HepG2 (cell line): Measurements from ENCODE around the gene GCNT4. TPM values are rescaled to one million over a fixed set of nuclear protein-coding genes. Genes with fewer than 3 reads are reported as not detected.

ENCODE experiments used
- ATAC-seq: fragments of 200-7000 bp; cut with Tn5 transposase; 3 replicates; pipeline ENCODE4 v1.9.1; 2020; ENCODE audit warnings: mild to moderate bottlenecking, moderate library complexity
- BruUV-seq: library from RNA; stranded (reverse); fragments of 400-500 nt; replicated peaks from 2 replicates; lab custom pipeline; 2021; lab: Mats Ljungman, UMichigan
- CTCF ChIA-PET: fragments of 300-600 bp; formaldehyde crosslinking; extraction: SDS; loops from one replicate; lab custom pipeline; 2021; ENCODE audit warnings: low total read pairs, inconsistent platforms, low intra/inter-chr PET ratio; lab: Yijun Ruan, JAX
- POLR2A ChIA-PET: fragments of 350-600 bp; sonication (Branson Sonifier 250); formaldehyde crosslinking; loops from one replicate; lab custom pipeline; 2020; ENCODE audit warnings: antibody characterized with exemption, inconsistent platforms; lab: Yijun Ruan, JAX
- DNase-seq: peaks from one replicate; pipeline ENCODE4 v3.0.0-alpha.2; 2015; ENCODE audit warnings: low spot score
- FAIRE-seq: peaks from 3 replicates; lab custom pipeline; 2011; peaks lifted over from hg19 to GRCh38; lab: Jason Lieb, UNC
- H2AFZ ChIP-seq: one replicate; pipeline ENCODE4 v1.6.1; 2011; ENCODE audit warnings: low read length, inconsistent platforms
- H3K27ac ChIP-seq: fragments of 300-600 bp; 3 replicates; pipeline ENCODE4 v1.8.0; 2011; ENCODE audit warnings: mixed run types, mild to moderate bottlenecking, mixed read lengths, low read length, inconsistent platforms; ENCODE audit not compliant: insufficient read depth; ENCODE audit errors: extremely low read length
- H3K27me3 ChIP-seq, 2 experiments: fragments of 200-600 bp in 1 of 2; 2 replicates in 1 of 2; 3 replicates in 1 of 2; pipeline versions ENCODE4 v1.6.0 to v1.8.0; 2011; ENCODE audit warnings: low read length in 2 of 2, mild to moderate bottlenecking in 2 of 2, moderate library complexity in 2 of 2, inconsistent platforms in 1 of 2; ENCODE audit not compliant: insufficient read depth in 2 of 2, control insufficient read depth in 1 of 2
- H3K36me3 ChIP-seq, 2 experiments: fragments of 200-600 bp in 1 of 2; replicated peaks in 1 of 2; 2 replicates in 1 of 2; 3 replicates in 1 of 2; pipeline versions ENCODE4 v1.5.1 to v1.8.0; 2011; ENCODE audit warnings: low read length in 2 of 2, inconsistent platforms in 1 of 2; ENCODE audit not compliant: insufficient read depth in 2 of 2, control insufficient read depth in 1 of 2
- H3K4me1 ChIP-seq: 2 replicates; pipeline ENCODE4 v1.5.1; 2012; ENCODE audit warnings: low read length, inconsistent platforms; ENCODE audit not compliant: insufficient read depth
- H3K4me2 ChIP-seq: 2 replicates; pipeline ENCODE4 v1.6.0; 2011; ENCODE audit warnings: low read depth, low read length, inconsistent platforms
- H3K4me3 ChIP-seq, 3 experiments: fragments of 200-600 bp in 1 of 3; sonication (generic), shearing (Covaris generic) in 1 of 3; replicated peaks in 1 of 3; 2 replicates each; pipeline ENCODE4 v1.5.1; 2011 to 2016; ENCODE audit warnings: low read length in 3 of 3, inconsistent platforms in 2 of 3, low read depth in 2 of 3, mild to moderate bottlenecking in 2 of 3, control low read depth in 1 of 3, mixed read lengths in 1 of 3; ENCODE audit not compliant: insufficient read depth in 1 of 3
- H3K79me2 ChIP-seq: one replicate; pipeline ENCODE4 v1.6.1; 2011; ENCODE audit warnings: low read length, inconsistent platforms; ENCODE audit not compliant: insufficient read depth
- H3K9ac ChIP-seq: 2 replicates; pipeline ENCODE4 v1.6.0; 2011; ENCODE audit warnings: mild to moderate bottlenecking, low read depth, low read length, inconsistent platforms; ENCODE audit not compliant: insufficient read depth
- H3K9me3 ChIP-seq: 2 replicates; pipeline ENCODE4 v1.5.1; 2012; ENCODE audit warnings: mild to moderate bottlenecking, low read length
- H4K20me1 ChIP-seq: 2 replicates; pipeline ENCODE4 v1.6.0; 2011; ENCODE audit warnings: inconsistent platforms, mild to moderate bottlenecking, low read length, moderate library complexity; ENCODE audit not compliant: insufficient read depth
- ADNP ChIP-seq: sonication (generic); formaldehyde crosslinking; IDR thresholded peaks from 2 replicates; pipeline ENCODE4 v1.4.0; 2020; ENCODE audit warnings: missing genetic modification reagents
- ATF6 ChIP-seq: sonication (generic); formaldehyde crosslinking; conservative IDR thresholded peaks from 2 replicates; pipeline ENCODE4 v1.4.0; 2020; ENCODE audit warnings: missing genetic modification reagents
- EEA1 ChIP-seq: sonication (generic); formaldehyde crosslinking; IDR thresholded peaks from 2 replicates; pipeline ENCODE4 v1.5.1; 2020; ENCODE audit warnings: mild to moderate bottlenecking, missing genetic modification reagents, borderline replicate concordance
- FOXP1 ChIP-seq, 2 experiments: fragments of 450-650 bp in 1 of 2; IDR thresholded peaks; 2 replicates each; pipeline ENCODE4 v1.6.1; 2017 to 2018; ENCODE audit warnings: antibody characterized with exemption in 1 of 2
- GABPB1 ChIP-seq: IDR thresholded peaks from 2 replicates; pipeline ENCODE4 v1.6.1; 2016; ENCODE audit warnings: mild to moderate bottlenecking, missing genetic modification reagents, moderate library complexity, missing compliant biosample characterization
- HCFC1 ChIP-seq: fragments of 150-350 bp; IDR thresholded peaks from 2 replicates; pipeline ENCODE4 v1.6.1; 2014; ENCODE audit warnings: low read depth, low read length
- RNF2 ChIP-seq: fragments of 450-650 bp; conservative IDR thresholded peaks from 2 replicates; pipeline ENCODE4 v1.6.1; 2016; ENCODE audit warnings: low read depth
- RORA ChIP-seq: sonication (generic); formaldehyde crosslinking; IDR thresholded peaks from 2 replicates; pipeline ENCODE4 v1.5.0; 2020; ENCODE audit warnings: mild to moderate bottlenecking, missing genetic modification reagents, moderate library complexity
- ZHX1 ChIP-seq: sonication (generic); formaldehyde crosslinking; IDR thresholded peaks from 2 replicates; pipeline ENCODE4 v1.8.1; 2022; ENCODE audit warnings: low read depth, mild to moderate bottlenecking, missing genetic modification reagents
- ZNF160 ChIP-seq: sonication (generic); formaldehyde crosslinking; IDR thresholded peaks from 2 replicates; pipeline ENCODE4 v1.8.0; 2022; ENCODE audit warnings: mild to moderate bottlenecking, inconsistent platforms, missing genetic modification reagents
- ZNF362 ChIP-seq: sonication (generic); formaldehyde crosslinking; IDR thresholded peaks from 2 replicates; pipeline ENCODE4 v1.4.0; 2020; ENCODE audit warnings: missing genetic modification reagents, mild to moderate bottlenecking, borderline replicate concordance
- ZNF737 ChIP-seq: sonication (generic); formaldehyde crosslinking; IDR thresholded peaks from 2 replicates; pipeline ENCODE4 v1.5.0; 2020; ENCODE audit warnings: missing genetic modification reagents, mild to moderate bottlenecking, borderline replicate concordance
- ZNF749 ChIP-seq: sonication (generic); formaldehyde crosslinking; IDR thresholded peaks from 2 replicates; pipeline ENCODE4 v1.8.0; 2022; ENCODE audit warnings: mild to moderate bottlenecking, missing genetic modification reagents, moderate library complexity, borderline replicate concordance
- ZNF775 ChIP-seq: sonication (generic); formaldehyde crosslinking; IDR thresholded peaks from 2 replicates; pipeline ENCODE4 v1.4.0; 2020; ENCODE audit warnings: missing genetic modification reagents, mild to moderate bottlenecking, moderate library complexity, borderline replicate concordance
- ZNF782 ChIP-seq: sonication (generic); formaldehyde crosslinking; IDR thresholded peaks from 2 replicates; pipeline ENCODE4 v1.4.0; 2020; ENCODE audit warnings: missing genetic modification reagents, mild to moderate bottlenecking, borderline replicate concordance
- ZSCAN30 ChIP-seq: sonication (generic); formaldehyde crosslinking; IDR thresholded peaks from 2 replicates; pipeline ENCODE4 v1.5.0; 2020; ENCODE audit warnings: mild to moderate bottlenecking, missing genetic modification reagents
- ZSCAN9 ChIP-seq: IDR thresholded peaks from 2 replicates; pipeline ENCODE4 v1.6.1; 2016; ENCODE audit warnings: borderline replicate concordance
- WGBS: methylation state at CpG from one replicate; pipeline ENCODE4 v1.1.6; 2017; ENCODE audit warnings: low lambda C conversion rate; 5-methylcytosine and 5-hydroxymethylcytosine counted together
- in situ Hi-C: cut with HindIII; loops from 2 replicates; pipeline ENCODE4 v1.10.0; 2017; ENCODE audit warnings: low pct_unique_long_range_greater_than_20kb; ENCODE audit not compliant: extremely low pct_ligation_motif_present
- intact Hi-C: fragments of 100-400 bp; cut with micrococcal nuclease; formaldehyde crosslinking; loops from one replicate; pipeline ENCODE4 v1.10.0; 2022; ENCODE audit not compliant: unreplicated experiment
- polyA plus RNA-seq, 8 experiments: library from polyadenylated mRNA; depleted of rRNA in 3 of 8; stranded (reverse) in 7 of 8; unstranded in 1 of 8; fragments of >200 nt; fragmentation: Illumina TruSeq in 4 of 8; extraction: Trizol in 4 of 8; gene quantifications; 2 replicates each; pipeline versions ENCODE4 v1.2.1 to v1.2.3, GENCODE V29; 2011 to 2016; ENCODE audit warnings: low read depth in 4 of 8, missing spikeins in 1 of 8, mixed read lengths in 1 of 8; ENCODE audit not compliant: insufficient read depth in 1 of 8
- total RNA-seq, 5 experiments: library from RNA; depleted of rRNA; stranded (reverse); fragments of >200 nt; fragmentation: Illumina TruSeq; extraction: Trizol; gene quantifications; 2 replicates each; pipeline ENCODE4 v1.2.3, GENCODE V29; 2016; ENCODE audit warnings: low read depth in 1 of 5
- TF ChIP-seq, protein P1 (sequence below): sonication (generic); formaldehyde crosslinking; IDR thresholded peaks from 2 replicates; pipeline ENCODE4 v1.8.0; 2022; ENCODE audit warnings: missing genetic modification reagents, mild to moderate bottlenecking, moderate library complexity, borderline replicate concordance

GCNT4 gene
- total and polyA plus RNA-seq, 2 of the 13 experiments (the other 11 are each of a cell fraction or from before 2014, with no cell fraction given) = 0.22 to 0.38 TPM

DNA sequence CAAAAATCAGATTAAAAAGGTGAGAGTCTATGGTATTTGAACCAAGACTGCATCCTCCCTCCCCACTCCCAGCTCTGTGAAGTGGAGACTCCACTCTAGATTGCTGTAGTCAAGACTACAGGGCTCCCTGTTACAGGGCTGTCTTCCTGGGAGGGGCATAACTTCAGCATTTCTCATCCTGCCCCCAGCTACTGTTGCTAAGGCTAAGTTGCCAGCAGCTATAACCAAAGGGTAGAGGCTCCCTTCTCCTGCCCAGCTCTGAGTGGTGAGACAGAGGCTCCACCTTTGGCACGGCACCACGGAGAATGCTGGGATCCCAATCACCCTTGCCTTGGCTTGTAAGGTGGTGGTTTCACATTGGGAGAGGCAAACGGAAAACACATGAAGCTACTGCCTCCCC, 39.2 kb upstream of the GCNT4 start:
- H3K79me2 ChIP-seq = no peaks in the 10 kb centered on the region
- no peaks in the 10 kb centered on the region for H3K4me1 ChIP-seq
- H3K4me3 ChIP-seq = no peak overlapping the region
- 51% methylated on average over 3 of the region's 3 CpGs for WGBS
- FAIRE-seq (no peak), ATAC-seq (no peak), DNase-seq (no peak)
- ChIA-PET POLR2A (no interaction called here), CTCF (no interaction called here)
- no peak overlapping the region for H2AFZ ChIP-seq
- no peak overlapping the region for H3K27ac ChIP-seq
- peaks cover 2 to 3% of the 10 kb centered on the region in 2 experiments; a peak in 1 of 5 replicates for H3K27me3 ChIP-seq
- H3K4me2 ChIP-seq = no peak overlapping the region
- H3K36me3 ChIP-seq = no peaks in the 10 kb centered on the region
- in situ Hi-C loops (no loop called here), intact Hi-C loops (no loop called here)
- H3K9ac ChIP-seq = no peak overlapping the region
- H3K9me3 ChIP-seq = no peaks in the 10 kb centered on the region
- H4K20me1 ChIP-seq = no peaks in the 10 kb centered on the region
- no TSS peak for BruUV-seq
- TF ChIP-seq ZNF749 (CRISPR knock-in tag) (no peak), ZNF775 (CRISPR knock-in tag) (no peak), GABPB1 (CRISPR knock-in tag) (no peak), ZSCAN9 (no peak), ATF6 (CRISPR knock-in tag) (no peak), HCFC1 (no peak), FOXP1 (IDR thresholded peaks at IDR 0.05) (no peak), FOXP1 (CRISPR knock-in tag; IDR thresholded peaks at IDR 0.05) (no peak), ZNF160 (CRISPR knock-in tag) (no peak), ADNP (CRISPR knock-in tag) (no peak), RNF2 (no peak), RORA (CRISPR knock-in tag) (no peak), ZNF362 (CRISPR knock-in tag) (no peak), ZHX1 (no peak), ZSCAN30 (CRISPR knock-in tag) (no peak), ZNF782 (no peak), EEA1 (CRISPR knock-in tag) (no peak), ZNF737 (no peak)
- TF ChIP-seq, protein P1, sequence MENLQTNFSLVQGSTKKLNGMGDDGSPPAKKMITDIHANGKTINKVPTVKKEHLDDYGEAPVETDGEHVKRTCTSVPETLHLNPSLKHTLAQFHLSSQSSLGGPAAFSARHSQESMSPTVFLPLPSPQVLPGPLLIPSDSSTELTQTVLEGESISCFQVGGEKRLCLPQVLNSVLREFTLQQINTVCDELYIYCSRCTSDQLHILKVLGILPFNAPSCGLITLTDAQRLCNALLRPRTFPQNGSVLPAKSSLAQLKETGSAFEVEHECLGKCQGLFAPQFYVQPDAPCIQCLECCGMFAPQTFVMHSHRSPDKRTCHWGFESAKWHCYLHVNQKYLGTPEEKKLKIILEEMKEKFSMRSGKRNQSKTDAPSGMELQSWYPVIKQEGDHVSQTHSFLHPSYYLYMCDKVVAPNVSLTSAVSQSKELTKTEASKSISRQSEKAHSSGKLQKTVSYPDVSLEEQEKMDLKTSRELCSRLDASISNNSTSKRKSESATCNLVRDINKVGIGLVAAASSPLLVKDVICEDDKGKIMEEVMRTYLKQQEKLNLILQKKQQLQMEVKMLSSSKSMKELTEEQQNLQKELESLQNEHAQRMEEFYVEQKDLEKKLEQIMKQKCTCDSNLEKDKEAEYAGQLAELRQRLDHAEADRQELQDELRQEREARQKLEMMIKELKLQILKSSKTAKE (CRISPR knock-in tag) = no peak
